Hepatocyte (in vitro differentiated cells): ENCODE data around the gene TRIM61.

ENCODE experiments used
- CTCF ChIP-seq: fragments of 200-600 bp; sonication (generic); IDR thresholded peaks from 2 replicates; pipeline ENCODE4 v1.5.1; 2016; ENCODE audit warnings: antibody characterized with exemption, mild to moderate bottlenecking; ENCODE audit not compliant: poor library complexity
- EZH2 ChIP-seq: fragments of 200-600 bp; sonication (generic); IDR thresholded peaks from 2 replicates; pipeline ENCODE4 v1.6.1; 2016; ENCODE audit warnings: antibody characterized with exemption, mild to moderate bottlenecking, borderline replicate concordance

GRCh38 chr4:164926301-164926700 is 51.2 kb downstream of the TRIM61 start:
- TF ChIP-seq CTCF (no peak), EZH2 (no peak)
